Lower leg skin (tissue), 4 donors: Measurements from ENCODE around the gene MEOX2. TPM values are rescaled to one million over a fixed set of nuclear protein-coding genes. Genes with fewer than 3 reads are reported as not detected.

ENCODE experiments used
- DNase-seq, 2 donors: peaks; one replicate each; pipeline ENCODE4 v3.0.0-alpha.2; 2019; ENCODE audit warnings: low spot score in 2 of 2
- H3K4me3 ChIP-seq: fragments of 200-600 bp; sonication (generic); 2 replicates; pipeline ENCODE4 v1.5.1; 2017; ENCODE audit warnings: mild to moderate bottlenecking, low read depth; ENCODE audit not compliant: poor library complexity, severe bottlenecking
- CTCF ChIP-seq, 3 donors: fragments of 450-650 bp; IDR thresholded peaks; one replicate each; pipeline ENCODE4 v1.5.1; 2016; ENCODE audit warnings: antibody characterized with exemption in 3 of 3, mild to moderate bottlenecking in 3 of 3, moderate library complexity in 2 of 3
- POLR2A ChIP-seq, 2 donors: fragments of 450-650 bp; IDR thresholded peaks; one replicate each; pipeline ENCODE4 v1.6.1; 2016 to 2017; ENCODE audit warnings: antibody characterized with exemption in 2 of 2, mild to moderate bottlenecking in 1 of 2, moderate library complexity in 1 of 2
- WGBS, 2 donors: methylation state at CpG; one replicate each; pipeline ENCODE4 v1.1.5; 2018; 5-methylcytosine and 5-hydroxymethylcytosine counted together
- intact Hi-C: fragments of 100-400 bp; cut with DNase I; formaldehyde crosslinking; loops from one replicate; pipeline ENCODE4 v1.15.0; 2023; ENCODE audit warnings: low total_unique reads
- total RNA-seq, 4 donors: library from RNA; depleted of rRNA; stranded (reverse); fragments of >200 nt; gene quantifications; one replicate each; pipeline ENCODE4 v1.1.0, GENCODE V29; 2016

MEOX2 gene
- total RNA-seq, 4 donors from 2014 or later, result 3.2 to 5.0 (median 4.1) TPM

GRCh38 chr7:15584575-15584974 lies 101.9 kb downstream of the MEOX2 start:
- TF ChIP-seq POLR2A (IDR thresholded peaks at IDR 0.05), result no peak
- TF ChIP-seq CTCF (IDR thresholded peaks at IDR 0.05), result no peak
- DNase-seq, result no peak
- no peak overlapping the region for H3K4me3 ChIP-seq
- WGBS, 2 donors, result 80 to 93% methylated on average over 3 of the region's 3 CpGs
- intact Hi-C loops, result no loop called here

- TF ChIP-seq CTCF (IDR thresholded peaks at IDR 0.05), result no peak
- TF ChIP-seq POLR2A (IDR thresholded peaks at IDR 0.05), result no peak
- H3K4me3 ChIP-seq, result no peak overlapping the region
- intact Hi-C loops, result no loop called here
- no peak for DNase-seq
- WGBS, 2 donors, result 76 to 85% methylated on average over 1 of the region's 1 CpG
These were observed 103.7 kb downstream of the MEOX2 start for GRCh38 chr7:15582773-15583172.

- TF ChIP-seq CTCF (IDR thresholded peaks at IDR 0.05), result no peak
- TF ChIP-seq POLR2A (IDR thresholded peaks at IDR 0.05), result no peak
- no peak overlapping the region for H3K4me3 ChIP-seq
- DNase-seq, result no peak
- 53 to 60% methylated on average over 3 of the region's 3 CpGs for WGBS, 2 donors
- intact Hi-C loops, result no loop called here
These were observed 105.0 kb downstream of the MEOX2 start for GRCh38 chr7:15581352-15581951.

- H3K4me3 ChIP-seq, result no peak overlapping the region
- no peak for DNase-seq
- intact Hi-C loops, result no loop called here
- 83% methylated on average over 3 of the region's 3 CpGs for WGBS, 2 donors
- TF ChIP-seq POLR2A (IDR thresholded peaks at IDR 0.05) (no peak), CTCF (IDR thresholded peaks at IDR 0.05) (no peak)
These were observed 105.7 kb downstream of the MEOX2 start for GRCh38 chr7:15580604-15581351.

- intact Hi-C loops, result no loop called here
- DNase-seq, result no peak
- TF ChIP-seq POLR2A (IDR thresholded peaks at IDR 0.05), result no peak
- H3K4me3 ChIP-seq, result no peak overlapping the region
- WGBS, 2 donors, result 98 to 99% methylated on average over 2 of the region's 2 CpGs
These were observed 108.9 kb downstream of the MEOX2 start for GRCh38 chr7:15577600-15577999.

GRCh38 chr7:15571301-15571878 lies 115.1 kb downstream of the MEOX2 start:
- intact Hi-C loops, result no loop called here
- TF ChIP-seq CTCF (IDR thresholded peaks at IDR 0.05) (no peak), POLR2A (IDR thresholded peaks at IDR 0.05) (no peak)
- no peak overlapping the region for H3K4me3 ChIP-seq
- no peak for DNase-seq
- 31 to 32% methylated on average over 3 of the region's 3 CpGs for WGBS, 2 donors
